Left colon (tissue), 2 donors: ENCODE results near the gene ATM. TPM values are rescaled to one million over a fixed set of nuclear protein-coding genes. Genes with fewer than 3 reads are reported as not detected.
A peak's percentile ranks its signal among the peaks of the same experiment; 100 is the strongest.
"Not testable (repeated sequence)": the region's sequence is repeated elsewhere in the genome, so short reads cannot be mapped to it uniquely, and the experiment has no call there.

Experiments used
- ATAC-seq: fragments of 200-7000 bp; cut with Tn5 transposase; one replicate; pipeline ENCODE4 v1.9.1; 2020; ENCODE audit warnings: mild to moderate bottlenecking, moderate library complexity
- DNase-seq, 2 donors: peaks; one replicate each; pipeline ENCODE4 v3.0.0-alpha.2; 2020
- intact Hi-C, 2 donors: fragments of 100-400 bp; cut with DNase I in 1 of 2; cut with micrococcal nuclease in 1 of 2; formaldehyde crosslinking; loops; one replicate each; pipeline versions ENCODE4 v1.11.2 to v1.14.0; 2022; cut with DNase I, micrococcal nuclease
- total RNA-seq, 2 donors: library from RNA; stranded (reverse); fragmentation: NEBNext Ultra II Directional; extraction: Animal tissue kit (Norgen Biotek cat#: 25700); gene quantifications; one replicate each; pipeline ENCODE4 v1.2.1, GENCODE V29; 2021
- donor health status: DM: no; HTN: no; CAD: no.
- donor health status: DM: yes; HTN: yes; CAD: no.

ATM gene
- total RNA-seq, 2 donors from 2014 or later = 24.3 to 33.3 TPM

DNA sequence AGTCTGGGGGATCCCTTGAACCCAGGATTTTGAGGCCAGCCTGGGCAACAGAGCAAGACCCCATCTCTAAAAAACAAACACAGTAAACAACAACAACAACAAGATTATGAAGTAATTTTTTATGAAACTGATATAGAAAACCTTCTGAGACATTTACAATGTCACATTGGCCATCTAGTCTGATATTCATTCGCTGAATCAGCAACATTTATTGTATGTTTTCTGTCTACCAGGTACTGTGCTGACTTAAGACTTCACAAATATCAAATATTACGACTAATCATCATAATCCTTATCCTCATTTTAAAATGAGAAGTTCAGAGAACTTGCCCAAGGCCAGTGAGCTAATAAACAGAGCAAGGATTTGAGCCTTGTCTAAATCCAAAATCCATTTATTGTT lies 120.8 kb downstream of the ATM start:
- no peak for ATAC-seq
- no peak for DNase-seq
- intact Hi-C loops = no loop called here

DNA sequence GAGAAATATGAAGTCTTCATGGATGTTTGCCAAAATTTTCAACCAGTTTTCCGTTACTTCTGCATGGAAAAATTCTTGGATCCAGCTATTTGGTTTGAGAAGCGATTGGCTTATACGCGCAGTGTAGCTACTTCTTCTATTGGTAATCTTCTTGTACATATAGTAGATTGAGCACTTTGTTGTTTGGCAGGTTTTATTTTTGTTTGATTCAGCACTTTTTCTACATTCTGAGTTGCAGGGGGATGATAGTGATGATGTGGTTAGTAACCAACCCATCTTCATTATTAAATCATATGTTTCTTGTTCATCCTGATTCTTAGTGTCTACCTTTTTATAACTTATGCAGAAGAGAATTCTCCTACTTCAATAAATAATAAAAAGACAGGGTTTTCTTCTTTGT lies 122.9 kb downstream of the ATM start:
- intact Hi-C loops = no loop called here
- ATAC-seq (no peak), DNase-seq (no peak)

DNA sequence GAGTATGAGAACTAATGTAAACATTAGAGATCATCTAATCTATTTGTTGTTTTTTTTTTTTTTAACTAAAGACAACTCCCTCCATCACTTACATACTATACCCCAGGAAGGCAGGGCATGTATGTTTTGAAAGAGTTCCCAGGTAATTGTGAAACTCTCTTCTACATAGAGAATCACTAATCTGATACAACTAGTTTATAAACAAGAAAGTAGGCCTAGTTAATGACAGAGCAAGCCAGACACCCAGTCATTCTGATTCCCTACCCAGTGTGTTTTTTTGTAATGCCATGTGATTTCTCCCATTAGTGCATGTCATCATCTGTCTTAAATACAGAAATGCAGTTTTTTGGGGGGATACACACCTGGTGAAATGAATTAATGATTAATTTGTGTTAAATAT lies 123.6 kb downstream of the ATM start:
- ATAC-seq (no peak), DNase-seq (no peak)
- intact Hi-C loops = no loop called here

DNA sequence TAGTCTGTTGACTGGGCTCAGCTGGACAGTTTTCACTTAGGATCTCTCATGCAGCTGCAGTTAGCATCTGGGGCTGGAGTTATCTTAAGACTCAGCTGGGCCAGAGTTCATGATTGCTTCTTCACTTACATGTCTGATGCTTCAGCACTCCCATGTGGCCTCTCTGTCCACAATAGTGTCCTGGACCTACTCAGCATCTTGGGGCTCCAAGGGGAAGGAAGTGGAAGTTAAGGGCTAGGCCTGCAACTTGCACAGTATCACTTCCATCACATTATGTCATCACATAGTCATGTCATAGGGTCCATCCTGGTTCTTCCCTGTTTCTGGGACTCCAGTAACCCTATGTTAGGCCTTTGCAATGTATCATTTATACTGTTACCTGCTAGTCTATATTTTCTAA lies 128.6 kb downstream of the ATM start:
- no peak for ATAC-seq
- intact Hi-C loops = no loop called here
- no peak for DNase-seq

DNA sequence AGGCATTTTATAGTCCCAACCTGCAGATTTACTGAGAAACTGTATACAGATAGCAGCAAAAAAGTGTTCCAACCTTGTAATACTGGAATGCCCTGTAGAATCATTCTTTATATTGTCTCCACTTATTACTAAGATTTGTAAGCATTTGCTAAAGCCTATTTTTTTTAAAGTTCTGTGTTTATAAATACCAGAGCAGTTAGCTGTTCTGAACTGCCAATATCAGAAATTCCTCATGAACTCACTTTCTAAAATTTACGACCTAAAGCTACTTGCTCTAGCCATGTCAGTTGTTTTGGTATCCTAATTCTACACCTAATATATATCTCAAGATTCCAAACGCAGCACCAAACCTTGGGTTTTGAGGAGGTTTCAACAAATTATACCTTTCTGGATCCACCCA lies 141.3 kb downstream of the ATM start:
- intact Hi-C loops = no loop called here
- DNase-seq = no peak
- no peak for ATAC-seq

DNA sequence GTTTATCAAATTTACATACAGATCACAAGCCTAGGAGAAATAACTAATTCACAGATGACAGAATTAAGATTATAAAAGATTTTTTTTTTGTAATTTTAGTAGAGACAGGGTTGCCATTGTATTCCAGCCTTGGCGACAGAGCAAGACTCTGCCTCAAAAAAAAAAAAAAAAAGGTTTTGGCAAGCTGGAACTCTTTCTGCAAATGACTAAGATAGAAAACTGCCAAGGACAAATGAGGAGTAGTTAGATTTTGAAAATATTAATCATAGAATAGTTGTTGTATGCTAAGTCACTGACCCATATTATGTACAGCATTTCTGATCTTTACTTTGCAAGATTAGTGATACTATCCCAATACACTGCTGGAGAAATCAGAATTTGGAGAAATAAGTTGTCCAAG lies 145.3 kb downstream of the ATM start:
- ATAC-seq (no peak), DNase-seq (no peak)
- intact Hi-C loops = no loop called here

DNA sequence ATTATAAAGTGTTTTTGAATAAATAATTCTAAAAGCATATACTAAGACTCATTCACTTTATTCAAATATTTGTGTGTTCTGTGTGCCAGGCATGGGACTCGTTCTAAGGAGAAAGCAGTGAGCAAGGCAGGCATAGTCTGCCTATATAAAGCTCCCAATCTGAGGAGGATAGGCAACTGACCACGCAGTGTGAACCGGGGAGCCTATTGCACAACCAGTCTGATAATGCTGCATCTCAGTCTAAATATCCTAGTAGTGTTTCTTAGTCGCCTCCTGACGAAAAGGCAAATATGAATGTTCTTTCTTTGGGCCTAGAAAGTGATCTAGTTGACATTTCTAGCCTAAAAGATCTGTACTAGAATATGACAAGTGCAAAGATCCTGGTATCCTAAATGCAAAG lies 146.2 kb downstream of the ATM start:
- ATAC-seq = no peak
- no peak for DNase-seq
- intact Hi-C loops = no loop called here

DNA sequence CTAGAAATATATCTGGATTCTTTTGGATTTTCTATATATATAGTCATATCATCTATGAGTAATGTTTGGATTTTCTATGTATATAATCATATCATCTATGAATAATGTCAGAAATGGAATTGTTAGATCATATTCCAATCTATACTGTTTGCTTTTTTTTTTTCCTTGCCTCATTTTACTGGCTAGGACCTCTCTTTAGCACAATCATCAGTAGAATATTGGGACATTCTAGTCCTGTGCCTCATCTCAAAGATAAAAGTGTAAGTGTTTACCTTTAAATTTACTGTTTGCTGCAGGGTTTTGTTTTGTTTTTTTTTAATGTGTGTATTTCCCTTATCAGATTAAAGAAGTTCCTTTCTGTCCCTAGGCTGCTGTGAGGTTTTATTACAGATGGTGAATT lies 147.4 kb downstream of the ATM start:
- ATAC-seq (no peak), DNase-seq (no peak)
- intact Hi-C loops = no loop called here

DNA sequence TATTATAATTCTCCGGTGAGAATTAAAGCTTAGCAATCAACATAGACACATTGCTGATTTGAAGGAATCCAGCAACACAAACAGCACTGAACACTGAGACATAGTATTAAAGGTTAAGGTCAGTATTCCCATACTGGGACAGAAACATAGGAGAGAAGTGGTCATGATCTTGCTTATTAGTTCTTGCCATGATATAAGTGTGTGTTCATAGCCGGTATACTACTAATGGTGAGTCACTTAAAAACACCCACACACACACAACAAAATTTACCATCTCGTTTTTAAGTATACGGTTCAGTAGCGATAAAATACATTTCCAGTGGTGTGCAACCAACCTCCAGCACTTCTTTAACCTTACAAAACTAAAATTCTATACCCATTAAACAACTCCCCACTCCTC lies 148.1 kb downstream of the ATM start:
- DNase-seq (no peak), ATAC-seq (no peak)
- intact Hi-C loops = no loop called here

DNA sequence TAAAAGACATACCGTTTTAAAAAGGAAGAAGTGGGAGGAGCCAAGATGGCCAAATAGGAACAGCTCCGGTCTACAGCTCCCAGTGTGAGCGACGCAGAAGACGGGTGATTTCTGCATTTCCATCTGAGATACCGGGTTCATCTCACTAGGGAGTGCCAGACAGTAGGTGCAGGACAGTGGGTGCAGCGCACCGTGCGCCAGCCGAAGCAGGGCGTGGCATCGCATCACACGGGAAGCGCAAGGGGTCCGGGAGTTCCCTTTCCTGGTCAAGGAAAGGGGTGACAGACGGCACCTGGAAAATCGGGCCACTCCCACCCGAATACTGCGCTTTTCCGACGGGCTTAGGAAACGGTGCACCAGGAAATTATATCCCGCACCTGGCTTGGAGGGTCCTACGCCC lies 150.6 kb downstream of the ATM start:
- intact Hi-C loops = not testable (repeated sequence)

DNA sequence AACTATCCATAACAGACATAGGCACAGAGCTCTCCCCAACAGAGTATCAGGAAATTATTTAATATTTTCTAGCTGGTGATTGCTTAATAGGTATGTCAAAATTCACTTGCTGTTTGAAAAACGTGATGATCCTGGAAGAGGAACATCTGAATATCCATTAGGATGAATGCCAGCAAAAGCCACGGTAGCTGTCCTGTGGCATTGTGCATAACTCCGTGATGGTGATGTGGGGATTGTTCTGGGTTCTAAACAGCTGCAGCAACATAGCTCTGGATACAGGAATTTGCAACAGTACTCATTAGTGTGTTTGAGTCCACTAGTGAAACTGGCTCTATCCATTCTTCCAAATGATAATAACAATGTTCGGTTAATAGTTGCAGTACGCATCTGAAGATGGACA lies 165.7 kb downstream of the ATM start:
- ATAC-seq (no peak), DNase-seq (no peak)
- intact Hi-C loops = no loop called here

More for the DNA sequence above, 150.6 kb downstream of the ATM start:
- ATAC-seq, DNase-seq: not testable (repeated sequence)

DNA sequence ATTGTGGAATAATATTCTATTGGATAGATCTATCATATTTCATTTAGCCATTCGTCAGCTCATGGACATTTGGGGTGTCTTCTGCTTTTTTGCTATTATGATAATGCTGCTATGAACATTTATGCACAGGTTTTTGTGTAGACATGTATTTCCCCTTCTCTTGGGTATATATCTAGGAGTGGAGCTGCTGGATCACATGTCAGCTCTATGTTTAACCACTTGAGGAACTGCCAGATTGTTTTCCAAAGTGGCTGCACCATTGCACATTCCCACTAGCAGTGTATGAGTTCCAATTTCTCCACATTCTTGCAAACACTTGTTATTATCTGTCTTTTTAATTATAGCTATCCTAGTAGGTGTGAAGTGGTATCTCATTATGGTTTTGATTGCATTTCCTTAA lies 169.5 kb downstream of the ATM start:
- intact Hi-C loops = no loop called here

DNA sequence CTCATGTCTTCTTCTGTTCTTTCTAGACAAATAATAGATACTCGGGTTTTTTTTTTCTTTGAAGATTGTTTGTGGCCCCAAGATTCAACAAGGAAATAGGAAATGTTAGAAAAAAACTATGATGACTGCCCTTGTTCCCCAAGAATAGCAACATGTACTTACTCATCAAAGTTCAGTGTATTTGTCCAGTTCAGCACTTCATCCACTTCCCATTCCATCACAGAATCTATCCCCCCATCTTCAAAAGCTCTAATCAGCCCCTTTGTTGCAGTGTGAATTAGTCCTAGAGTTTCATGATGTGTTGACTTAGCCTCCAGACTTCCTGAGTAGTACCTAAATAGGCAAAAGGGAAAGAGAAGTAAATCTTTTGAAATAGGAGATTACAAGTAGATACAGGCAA lies 170.2 kb downstream of the ATM start:
- ATAC-seq (no peak), DNase-seq (no peak)

More for the DNA sequence above, 169.5 kb downstream of the ATM start:
- no peak for DNase-seq
- no peak for ATAC-seq

DNA sequence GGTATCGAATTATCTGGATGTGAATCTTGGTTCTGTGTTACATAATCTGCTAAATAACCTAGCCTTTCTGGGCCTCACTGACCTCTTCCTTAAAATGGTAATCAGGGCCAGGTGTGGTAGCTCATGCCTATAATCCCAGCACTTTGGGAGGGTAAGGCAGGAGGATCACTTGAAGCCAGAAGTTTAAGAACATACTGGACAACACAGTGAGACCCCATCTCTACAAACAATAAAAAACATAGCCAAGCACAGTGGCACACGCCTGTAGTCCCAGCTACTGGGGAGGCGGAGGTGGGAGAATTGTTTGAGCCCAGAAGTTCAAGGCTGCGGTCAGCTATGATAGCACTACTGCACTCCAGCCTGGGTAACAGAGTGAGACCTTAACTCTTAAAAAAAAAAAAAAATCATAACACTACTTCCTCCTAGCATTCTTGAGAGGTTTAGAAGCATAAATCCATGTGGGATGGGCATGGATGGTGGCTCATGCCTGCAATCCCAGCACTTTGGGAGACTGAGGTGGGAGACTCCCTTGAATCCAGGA lies 171.9 kb downstream of the ATM start:
- intact Hi-C loops = no loop called here
- DNase-seq = no peak
- no peak for ATAC-seq

More for the DNA sequence above, 170.2 kb downstream of the ATM start:
- intact Hi-C loops = no loop called here

DNA sequence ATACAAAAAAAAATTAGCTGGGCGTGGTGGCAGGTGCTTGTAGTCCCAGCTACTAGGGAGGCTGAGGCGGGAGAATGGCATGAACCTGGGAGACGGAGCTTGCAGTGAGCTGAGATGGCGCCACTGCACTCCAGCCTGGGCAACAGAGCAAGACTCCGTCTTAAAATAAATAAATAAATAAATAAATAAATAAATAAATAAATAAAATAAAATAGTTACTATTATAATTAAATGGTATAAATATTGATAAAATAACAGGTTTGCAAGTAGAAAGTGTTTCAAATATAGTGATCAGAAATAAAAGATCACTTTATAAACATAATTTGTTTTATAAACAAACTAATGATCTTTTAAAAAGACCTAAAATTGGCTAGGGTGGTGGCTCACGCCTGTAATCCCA lies 173.8 kb downstream of the ATM start:
- intact Hi-C loops, DNase-seq, ATAC-seq: not testable (repeated sequence)

DNA sequence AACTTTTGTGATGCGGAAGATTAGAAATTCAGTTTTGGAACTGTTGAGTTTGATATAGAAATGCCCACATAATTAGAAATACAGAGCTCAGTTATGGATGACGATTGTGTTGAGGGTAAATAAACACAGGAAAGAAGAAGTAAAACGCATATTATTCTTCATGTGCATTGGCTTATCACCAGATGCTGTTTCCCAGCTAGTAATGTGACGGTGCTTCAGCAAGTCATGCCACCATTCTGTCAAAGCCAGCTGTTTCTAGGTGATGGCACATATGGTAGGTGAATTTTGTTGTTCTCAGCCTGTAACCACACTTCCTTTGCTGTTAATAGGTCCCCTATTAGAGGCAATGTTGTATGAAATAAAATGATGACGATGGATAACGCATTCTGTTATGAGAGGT lies 175.6 kb downstream of the ATM start:
- intact Hi-C loops = no loop called here
- ATAC-seq (no peak), DNase-seq (no peak)

DNA sequence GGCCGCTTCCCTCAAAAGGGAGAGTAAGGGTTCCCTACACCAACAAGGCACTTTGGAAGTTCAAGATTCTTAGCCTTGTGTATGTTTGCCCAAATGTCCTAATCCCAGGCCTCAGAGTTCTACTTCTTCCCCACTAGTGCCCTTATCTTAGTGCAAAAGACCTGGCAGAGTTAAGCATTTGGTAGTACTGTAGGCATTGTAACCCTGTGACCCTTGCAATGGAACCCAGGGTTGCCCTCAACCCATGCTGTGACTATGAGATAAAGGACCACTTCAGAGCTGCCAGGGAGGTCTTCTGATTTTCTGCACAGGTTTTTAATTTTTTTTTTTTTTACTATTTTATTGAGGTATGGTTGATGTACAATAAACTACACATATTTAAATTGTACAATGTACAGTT lies 179.4 kb downstream of the ATM start:
- no peak for ATAC-seq
- intact Hi-C loops = no loop called here

DNA sequence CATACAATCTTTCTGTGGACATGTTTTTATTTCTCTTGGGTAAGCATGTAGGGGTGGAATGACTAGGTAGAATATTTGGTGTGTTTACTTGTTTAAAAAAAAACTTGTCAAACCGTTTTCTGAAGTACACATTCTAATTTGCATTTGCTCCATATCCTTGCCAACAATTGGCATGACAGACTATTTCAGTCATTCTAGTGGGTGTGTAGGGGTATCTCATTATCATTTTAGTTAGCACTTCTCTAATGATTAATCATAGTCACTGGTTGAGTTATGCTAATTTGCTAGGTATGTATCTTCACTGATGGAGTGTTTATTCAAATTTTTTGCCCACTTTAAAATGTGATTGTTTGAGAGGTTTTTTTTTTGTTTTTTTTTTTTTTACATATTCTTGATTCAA lies 180.2 kb downstream of the ATM start:
- DNase-seq (no peak), ATAC-seq (no peak)
- intact Hi-C loops = no loop called here

More for the DNA sequence above, 179.4 kb downstream of the ATM start:
- DNase-seq = no peak

DNA sequence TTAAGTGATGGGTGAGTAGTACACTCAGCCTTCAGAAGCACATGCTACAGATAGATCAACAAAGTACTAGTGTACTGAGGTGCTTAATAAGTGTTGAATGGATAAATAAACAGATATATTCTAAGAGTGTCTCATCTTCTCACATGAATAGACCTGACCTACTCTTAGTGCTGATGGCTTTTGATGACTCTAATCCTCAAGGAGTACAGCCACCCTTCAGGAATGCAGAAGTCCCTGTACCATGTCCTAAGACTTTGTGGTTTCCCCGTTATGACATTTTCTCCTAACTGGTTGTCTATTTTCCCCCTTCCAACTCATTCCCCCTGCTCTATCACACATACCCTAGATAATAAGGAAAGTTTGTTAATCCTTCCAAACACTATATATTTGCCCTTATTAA lies 182.8 kb downstream of the ATM start:
- intact Hi-C loops = no loop called here
- DNase-seq (no peak), ATAC-seq (no peak)

DNA sequence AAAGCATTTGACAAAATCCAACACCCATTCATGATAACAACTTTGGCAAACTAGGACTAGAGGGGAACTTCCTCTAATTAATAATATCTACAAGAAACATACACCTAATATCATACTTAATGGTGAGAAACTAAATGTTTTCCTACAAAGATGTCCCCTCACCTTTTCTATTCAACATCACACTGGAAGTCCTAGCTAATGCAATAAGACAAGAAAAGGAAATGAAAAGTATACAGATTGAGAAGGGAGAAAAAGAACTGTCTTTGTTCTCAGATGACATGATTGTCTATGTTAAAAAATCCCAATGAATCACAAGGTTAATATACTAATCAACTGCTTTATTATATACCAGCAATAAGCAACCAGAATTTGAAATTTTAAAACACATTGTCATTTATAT lies 192.1 kb downstream of the ATM start:
- intact Hi-C loops = no loop called here
- DNase-seq = no peak
- no peak for ATAC-seq

DNA sequence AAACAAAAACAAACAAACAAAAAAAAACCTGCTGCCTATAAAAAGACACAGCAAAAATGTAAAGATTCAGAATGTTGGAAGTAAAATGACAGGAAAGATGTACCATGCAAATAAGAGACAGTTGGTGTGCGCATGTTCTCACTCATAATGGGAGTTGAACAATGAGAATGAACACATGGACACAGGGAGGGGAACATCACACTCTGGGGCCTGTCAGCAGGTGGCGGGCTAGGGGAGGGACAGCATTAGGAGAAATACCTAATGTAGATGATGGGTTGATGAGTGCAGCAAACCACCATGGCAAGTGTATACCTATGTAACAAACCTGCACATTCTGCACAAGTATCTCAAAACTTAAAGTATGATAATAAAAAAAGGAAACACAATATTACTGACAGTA lies 194.7 kb downstream of the ATM start:
- intact Hi-C loops, ATAC-seq: not testable (repeated sequence)
- peak in 1 of 2 donors; percentile 64 for DNase-seq
